Hematopoietic multipotent progenitor cell treated with erythropoietin and hydrocortisone succinate and interleukin-3 and kit ligand, for 6 days (in vitro differentiated cells): Measurements from ENCODE around the gene USP26.
A peak's percentile ranks its signal among the peaks of the same experiment; 100 is the strongest.
"Not testable (repeated sequence)": the region's sequence is repeated elsewhere in the genome, so short reads cannot be mapped to it uniquely, and the experiment has no call there.

ENCODE experiments used
- DNase-seq: peaks from one replicate; pipeline ENCODE4 v3.0.0-alpha.2; 2015

The USP26 gene

GRCh38 chrX:133097031-133097430, at the start of gene USP26:
USP26 (minus strand) TSS chrX:133097109; CDS start chrX:133028220, 68,889 bp downstream.
- DNase-seq: no peak

GRCh38 chrX:133134282-133134681, 37.4 kb upstream of the USP26 start:
- DNase-seq: no peak

GRCh38 chrX:133120406-133120805, 23.5 kb upstream of the USP26 start:
- DNase-seq: no peak

GRCh38 chrX:133094098-133094731, 2.7 kb downstream of the USP26 start:
- DNase-seq: no peak

- DNase-seq: no peak
Measured at GRCh38 chrX:133090236-133090809, 6.6 kb downstream of the USP26 start.

GRCh38 chrX:133089411-133089810, 7.5 kb downstream of the USP26 start:
- DNase-seq: no peak

- DNase-seq: no peak
Measured at GRCh38 chrX:133085785-133086184, 11.1 kb downstream of the USP26 start.

GRCh38 chrX:133085056-133085455, 11.9 kb downstream of the USP26 start:
- DNase-seq: not testable (repeated sequence)

GRCh38 chrX:133083899-133084298, 13.0 kb downstream of the USP26 start:
- no peak for DNase-seq

GRCh38 chrX:133081990-133082389, 14.9 kb downstream of the USP26 start:
- DNase-seq: no peak

GRCh38 chrX:133077856-133078255, 19.1 kb downstream of the USP26 start:
- DNase-seq: not testable (repeated sequence)

- no peak for DNase-seq
Measured at GRCh38 chrX:133072566-133072965, 24.3 kb downstream of the USP26 start.

GRCh38 chrX:133068461-133068860, 28.4 kb downstream of the USP26 start:
- DNase-seq: no peak

- DNase-seq: no peak
Measured at GRCh38 chrX:133056341-133056740, 40.6 kb downstream of the USP26 start.

- DNase-seq: no peak
Measured at GRCh38 chrX:133054761-133055405, 42.0 kb downstream of the USP26 start.

GRCh38 chrX:133053861-133054598, 42.9 kb downstream of the USP26 start:
- DNase-seq: no peak

GRCh38 chrX:133048751-133049150, 48.2 kb downstream of the USP26 start:
- no peak for DNase-seq

GRCh38 chrX:133046601-133047000, 50.3 kb downstream of the USP26 start:
- no peak for DNase-seq

- DNase-seq: peak; percentile 0
Measured at GRCh38 chrX:133045986-133046385, 50.9 kb downstream of the USP26 start.

- DNase-seq: not testable (repeated sequence)
Measured at GRCh38 chrX:133044145-133044786, 52.6 kb downstream of the USP26 start.

- DNase-seq: no peak
Measured at GRCh38 chrX:133042260-133042659, 54.6 kb downstream of the USP26 start.

GRCh38 chrX:133033010-133033409, 63.9 kb downstream of the USP26 start:
- no peak for DNase-seq

GRCh38 chrX:133018229-133018628, 78.7 kb downstream of the USP26 start:
- no peak for DNase-seq
